Natural killer cell treated with Interleukin-12 subunit alpha and Interleukin-12 subunit beta and Interleukin-15 and Interleukin-18, amount 100 ng/mL, for 72 hours (primary cell): Measurements from ENCODE around the gene PCSK6. TPM values are rescaled to one million over a fixed set of nuclear protein-coding genes. Genes with fewer than 3 reads are reported as not detected.

ENCODE experiments used
- total RNA-seq, 2 donors: library from RNA; stranded (reverse); gene quantifications; one replicate each; pipeline ENCODE4 v1.2.3, GENCODE V29; 2022

PCSK6 gene
- total RNA-seq, 2 donors from 2014 or later: 0.95 TPM; not detected in 1

Other genes with a start within 250 kb of the PCSK6 start
- gene CHSY1, start 237.7 kb downstream of the PCSK6 start, total RNA-seq: 10 to 100 TPM; 91.2 to 93.3 TPM
- gene SELENOS, start 212.2 kb downstream of the PCSK6 start, total RNA-seq: 100 to 1,000 TPM in 1 of 2 donors, 10 to 100 TPM in 1; 68.3 to 113 TPM
- 100 to 1,000 TPM; 114 to 161 TPM for gene SNRPA1, start 194.5 kb downstream of the PCSK6 start, total RNA-seq
- gene TM2D3, start 162.7 kb upstream of the PCSK6 start, total RNA-seq: 10 to 100 TPM; 48.0 to 49.6 TPM
- 10 to 100 TPM in 1 of 2 donors, 1 to 10 TPM in 1; 9.1 to 15.8 TPM for gene TARS3, start 234.8 kb upstream of the PCSK6 start, total RNA-seq